ENCODE measurements around the gene GNAZ.

DNA sequence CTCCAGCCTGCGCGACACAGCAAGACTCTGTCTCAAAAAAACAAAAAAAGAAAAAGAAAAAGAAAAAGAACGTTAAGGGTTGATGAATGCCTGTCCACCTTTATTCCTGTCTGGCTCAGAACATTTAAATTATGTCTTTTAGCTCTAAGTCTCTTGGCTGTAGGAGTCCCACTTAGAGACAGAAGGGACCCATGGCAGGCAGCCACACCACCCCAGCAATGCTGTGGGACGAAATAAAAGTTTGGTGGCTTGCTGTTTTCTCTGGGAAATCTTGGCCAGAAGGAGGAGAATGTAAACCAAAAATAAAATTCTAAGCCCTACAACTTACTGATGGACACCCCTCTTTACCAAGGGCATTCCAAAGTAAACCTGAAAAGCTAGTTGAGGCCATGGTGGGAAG lies 38.9 kb upstream of the GNAZ start:
- TF ChIP-seq, protein P1, sequence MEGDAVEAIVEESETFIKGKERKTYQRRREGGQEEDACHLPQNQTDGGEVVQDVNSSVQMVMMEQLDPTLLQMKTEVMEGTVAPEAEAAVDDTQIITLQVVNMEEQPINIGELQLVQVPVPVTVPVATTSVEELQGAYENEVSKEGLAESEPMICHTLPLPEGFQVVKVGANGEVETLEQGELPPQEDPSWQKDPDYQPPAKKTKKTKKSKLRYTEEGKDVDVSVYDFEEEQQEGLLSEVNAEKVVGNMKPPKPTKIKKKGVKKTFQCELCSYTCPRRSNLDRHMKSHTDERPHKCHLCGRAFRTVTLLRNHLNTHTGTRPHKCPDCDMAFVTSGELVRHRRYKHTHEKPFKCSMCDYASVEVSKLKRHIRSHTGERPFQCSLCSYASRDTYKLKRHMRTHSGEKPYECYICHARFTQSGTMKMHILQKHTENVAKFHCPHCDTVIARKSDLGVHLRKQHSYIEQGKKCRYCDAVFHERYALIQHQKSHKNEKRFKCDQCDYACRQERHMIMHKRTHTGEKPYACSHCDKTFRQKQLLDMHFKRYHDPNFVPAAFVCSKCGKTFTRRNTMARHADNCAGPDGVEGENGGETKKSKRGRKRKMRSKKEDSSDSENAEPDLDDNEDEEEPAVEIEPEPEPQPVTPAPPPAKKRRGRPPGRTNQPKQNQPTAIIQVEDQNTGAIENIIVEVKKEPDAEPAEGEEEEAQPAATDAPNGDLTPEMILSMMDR (IDR thresholded peaks at IDR 0.05; ENCODE audit: low read depth, low read length), result no peak
- TF ChIP-seq POLR2A (IDR thresholded peaks at IDR 0.05; ENCODE audit: extremely low read depth, insufficient read length), result no peak
- TF ChIP-seq, protein P2, sequence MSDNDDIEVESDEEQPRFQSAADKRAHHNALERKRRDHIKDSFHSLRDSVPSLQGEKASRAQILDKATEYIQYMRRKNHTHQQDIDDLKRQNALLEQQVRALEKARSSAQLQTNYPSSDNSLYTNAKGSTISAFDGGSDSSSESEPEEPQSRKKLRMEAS (IDR thresholded peaks at IDR 0.05; ENCODE audit: low read depth, low read length), result no peak

Measured in NB4 (cell line).